BE2C (cell line): ENCODE measurements around the gene HAPLN1.
"Not testable (repeated sequence)": the region's sequence is repeated elsewhere in the genome, so short reads cannot be mapped to it uniquely, and the experiment has no call there.

Experiments used
- DNase-seq: peaks from one replicate; pipeline ENCODE4 v3.0.0-alpha.2; 2020
- H3K27me3 ChIP-seq: fragments of 250-450 bp; sonication (Bioruptor Pico); 2 replicates; pipeline ENCODE4 v1.5.1; 2020; ENCODE audit warnings: mild to moderate bottlenecking
- H3K36me3 ChIP-seq: fragments of 250-450 bp; sonication (Bioruptor Pico); 2 replicates; pipeline ENCODE4 v1.5.1; 2020; ENCODE audit warnings: mild to moderate bottlenecking
- H3K4me1 ChIP-seq: fragments of 250-450 bp; sonication (Bioruptor Pico); 2 replicates; pipeline ENCODE4 v1.5.1; 2020
- H3K4me3 ChIP-seq: 2 replicates; pipeline ENCODE4 v1.5.1; 2011; ENCODE audit warnings: low read depth, low read length
- H3K9me3 ChIP-seq: fragments of 250-450 bp; sonication (Bioruptor Pico); 2 replicates; pipeline ENCODE4 v1.5.1; 2020
- CTCF ChIP-seq: IDR thresholded peaks from 2 replicates; pipeline ENCODE4 v1.5.1; 2012; ENCODE audit warnings: mild to moderate bottlenecking, low read depth, low read length

Gene HAPLN1

GRCh38 chr5:83750749-83751148 lies 30.1 kb upstream of the HAPLN1 start:
- H3K9me3 ChIP-seq: no peaks in the 10 kb centered on the region; the same call in 1 of the 2 replicates
- TF ChIP-seq CTCF: no peak
- no peaks in the 10 kb centered on the region for H3K27me3 ChIP-seq
- no peaks in the 10 kb centered on the region for H3K36me3 ChIP-seq
- no peaks in the 10 kb centered on the region for H3K4me1 ChIP-seq
- no peak overlapping the region for H3K4me3 ChIP-seq
- no peak for DNase-seq

- Histone ChIP-seq H3K9me3 (no peaks in the 10 kb centered on the region; the same call in 1 of the 2 replicates), H3K4me1 (no peaks in the 10 kb centered on the region), H3K36me3 (no peaks in the 10 kb centered on the region), H3K4me3 (no peak overlapping the region), H3K27me3 (no peaks in the 10 kb centered on the region)
- no peak for DNase-seq
- no peak for TF ChIP-seq CTCF
Observed at GRCh38 chr5:83745816-83746215, 25.2 kb upstream of the HAPLN1 start.

GRCh38 chr5:83744821-83745220 lies 24.2 kb upstream of the HAPLN1 start:
- DNase-seq: no peak
- Histone ChIP-seq H3K36me3 (no peaks in the 10 kb centered on the region), H3K4me3 (no peak overlapping the region), H3K4me1 (no peaks in the 10 kb centered on the region), H3K9me3 (no peaks in the 10 kb centered on the region; the same call in 1 of the 2 replicates), H3K27me3 (no peaks in the 10 kb centered on the region)
- no peak for TF ChIP-seq CTCF

GRCh38 chr5:83742089-83742488 lies 21.4 kb upstream of the HAPLN1 start:
- no peaks in the 10 kb centered on the region for H3K9me3 ChIP-seq
- no peaks in the 10 kb centered on the region for H3K4me1 ChIP-seq
- H3K27me3 ChIP-seq: no peaks in the 10 kb centered on the region
- no peaks in the 10 kb centered on the region for H3K36me3 ChIP-seq
- TF ChIP-seq CTCF: no peak
- H3K4me3 ChIP-seq: no peak overlapping the region
- DNase-seq: no peak

- H3K4me1 ChIP-seq: no peaks in the 10 kb centered on the region
- H3K9me3 ChIP-seq: no peaks in the 10 kb centered on the region
- TF ChIP-seq CTCF: no peak
- no peak overlapping the region for H3K4me3 ChIP-seq
- H3K27me3 ChIP-seq: no peaks in the 10 kb centered on the region
- H3K36me3 ChIP-seq: no peaks in the 10 kb centered on the region
- DNase-seq: no peak
Observed at GRCh38 chr5:83741571-83741970, 20.9 kb upstream of the HAPLN1 start.

- no peaks in the 10 kb centered on the region for H3K36me3 ChIP-seq
- H3K9me3 ChIP-seq: no peaks in the 10 kb centered on the region
- no peaks in the 10 kb centered on the region for H3K4me1 ChIP-seq
- no peaks in the 10 kb centered on the region for H3K27me3 ChIP-seq
- H3K4me3 ChIP-seq: no peak overlapping the region
- TF ChIP-seq CTCF: no peak
- DNase-seq: no peak
Observed at GRCh38 chr5:83740741-83741140, 20.1 kb upstream of the HAPLN1 start.

GRCh38 chr5:83736169-83736568 lies 15.5 kb upstream of the HAPLN1 start:
- not testable (repeated sequence) for H3K36me3 ChIP-seq, DNase-seq

GRCh38 chr5:83735058-83735457 lies 14.4 kb upstream of the HAPLN1 start:
- not testable (repeated sequence) for DNase-seq, H3K4me3 ChIP-seq, H3K4me1 ChIP-seq, H3K36me3 ChIP-seq, H3K27me3 ChIP-seq, H3K9me3 ChIP-seq

More at GRCh38 chr5:83736169-83736568, 15.5 kb upstream of the HAPLN1 start:
- not testable (repeated sequence) for H3K4me1 ChIP-seq, H3K27me3 ChIP-seq, H3K9me3 ChIP-seq, H3K4me3 ChIP-seq
